Fibroblast of upper back skin (primary cell): ENCODE results near the gene HBQ1.
"Not testable (repeated sequence)": the region's sequence is repeated elsewhere in the genome, so short reads cannot be mapped to it uniquely, and the experiment has no call there.

Experiments
- DNase-seq: peaks from one replicate; pipeline ENCODE4 v3.0.0-alpha.2; 2013

HBQ1 gene

GRCh38 chr16:176477-177382 lies 3.5 kb upstream of the HBQ1 start, which contains the start of gene HBA1:
HBA1 (plus strand) TSS chr16:176680; CDS start chr16:176717, 37 bp downstream.
- DNase-seq = not testable (repeated sequence)

GRCh38 chr16:177394-177822 lies 2.9 kb upstream of the HBQ1 start:
- DNase-seq = no peak

- DNase-seq = no peak
Observed at GRCh38 chr16:177981-178667, 2.1 kb upstream of the HBQ1 start.

- no peak for DNase-seq
Observed at GRCh38 chr16:178668-179015, 1.6 kb upstream of the HBQ1 start.

- DNase-seq = no peak
Observed at GRCh38 chr16:179211-180092, 807 bp upstream of the HBQ1 start.

- DNase-seq = peak; percentile 62
Observed at GRCh38 chr16:180681-181564, 664 bp downstream of the HBQ1 start.

GRCh38 chr16:181565-182021 lies 1.3 kb downstream of the HBQ1 start:
- no peak for DNase-seq

- DNase-seq = no peak
Observed at GRCh38 chr16:183005-183404, 2.7 kb downstream of the HBQ1 start.

GRCh38 chr16:185213-185612 lies 5.0 kb downstream of the HBQ1 start:
- DNase-seq = no peak

GRCh38 chr16:185691-186090 lies 5.4 kb downstream of the HBQ1 start:
- DNase-seq = no peak

GRCh38 chr16:187330-187729 lies 7.1 kb downstream of the HBQ1 start:
- DNase-seq = no peak

- no peak for DNase-seq
Observed at GRCh38 chr16:188674-189073, 8.4 kb downstream of the HBQ1 start.

GRCh38 chr16:189604-190186 lies 9.4 kb downstream of the HBQ1 start:
- DNase-seq = no peak

- DNase-seq = no peak
Observed at GRCh38 chr16:191831-192230, 11.6 kb downstream of the HBQ1 start.

GRCh38 chr16:192686-193085 lies 12.4 kb downstream of the HBQ1 start:
- no peak for DNase-seq

GRCh38 chr16:193441-193840 lies 13.2 kb downstream of the HBQ1 start:
- no peak for DNase-seq

GRCh38 chr16:194516-194915 lies 14.3 kb downstream of the HBQ1 start:
- DNase-seq = no peak

- peak; percentile 61 for DNase-seq
Observed at GRCh38 chr16:200388-200787, 20.1 kb downstream of the HBQ1 start.

GRCh38 chr16:203246-203645 lies 23.0 kb downstream of the HBQ1 start:
- no peak for DNase-seq

- not testable (repeated sequence) for DNase-seq
Observed at GRCh38 chr16:204046-204445, 23.8 kb downstream of the HBQ1 start.

GRCh38 chr16:209359-209758 lies 29.1 kb downstream of the HBQ1 start:
- not testable (repeated sequence) for DNase-seq
